ENCODE measurements around the gene KREMEN2.

KREMEN2 gene

DNA sequence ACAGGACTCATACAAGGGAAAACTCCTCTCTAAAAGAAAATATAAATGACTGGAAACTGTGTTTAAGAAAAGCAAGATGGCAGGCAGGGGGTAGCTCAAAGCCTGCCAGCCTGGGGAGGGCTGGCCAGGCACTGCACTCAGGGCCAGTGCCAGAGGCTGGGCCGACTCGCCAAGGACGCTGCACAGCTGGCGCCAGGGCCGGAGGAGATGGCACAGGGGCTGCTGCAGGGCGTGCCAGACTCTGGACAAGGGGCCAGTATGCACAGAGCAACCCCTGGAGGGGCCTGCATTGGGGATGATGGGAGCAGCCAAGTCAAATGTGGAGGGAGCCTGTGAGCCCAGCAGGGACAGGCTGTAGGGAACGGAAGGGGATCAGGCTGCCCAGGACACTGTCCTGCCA lies 12.1 kb downstream of the KREMEN2 start:
- ChIA-PET CTCF (interaction anchor here (0.7 to 1.1 kb wide), 3 partner anchors 9 to 15 kb away, joined by 3 to 4 read pairs (median 3); no protein-coding TSS in a partner anchor), POLR2A (no interaction called here)
- no peak for TF ChIP-seq CTCF (IDR thresholded peaks at IDR 0.05; ENCODE audit: control extremely low read depth, extremely low read depth, low read depth, missing control alignments)
- DNase-seq (ENCODE audit: extremely low spot score), result no peak

DNA sequence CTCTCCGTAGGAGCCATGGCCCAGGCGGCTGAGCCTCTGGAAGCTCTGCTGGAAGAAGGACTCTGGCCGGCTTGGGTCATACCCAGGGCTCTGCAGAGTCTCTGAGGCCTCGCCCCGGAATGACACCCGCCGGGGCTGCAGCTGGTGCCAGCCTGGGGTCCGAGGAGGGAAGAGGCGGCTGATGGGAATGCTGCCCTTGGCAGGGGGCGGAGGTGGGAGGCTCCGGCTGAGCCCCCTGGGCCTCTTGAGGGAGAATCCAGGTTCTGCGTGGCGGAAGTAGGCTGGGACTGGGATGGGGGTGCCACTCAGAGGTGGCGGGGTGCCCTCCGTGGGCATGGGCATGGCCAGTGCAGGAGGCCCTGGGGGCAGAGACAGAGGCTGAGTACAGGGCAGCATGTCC lies 12.6 kb downstream of the KREMEN2 start:
- no peak for DNase-seq (ENCODE audit: extremely low spot score)
- CTCF ChIA-PET, result interaction anchor here (0.7 to 0.9 kb wide), 2 partner anchors 9 to 14 kb away, joined by 3 read pairs; no protein-coding TSS in a partner anchor
- POLR2A ChIA-PET, result no interaction called here
- no peak for TF ChIP-seq CTCF (IDR thresholded peaks at IDR 0.05; ENCODE audit: control extremely low read depth, extremely low read depth, low read depth, missing control alignments)

- TF ChIP-seq CTCF (IDR thresholded peaks at IDR 0.05; ENCODE audit: control extremely low read depth, extremely low read depth, low read depth, missing control alignments), result no peak
- POLR2A ChIA-PET, result no interaction called here
- DNase-seq (ENCODE audit: extremely low spot score), result no peak
- CTCF ChIA-PET, result interaction anchor here (0.7 to 2.9 kb wide), 7 partner anchors 8 to 109 kb away, joined by 3 to 13 read pairs (median 4); partner anchors contain the start of gene PAQR4
These were observed 13.4 kb downstream of the KREMEN2 start for GRCh38 chr16:2977440-2977839.

DNA sequence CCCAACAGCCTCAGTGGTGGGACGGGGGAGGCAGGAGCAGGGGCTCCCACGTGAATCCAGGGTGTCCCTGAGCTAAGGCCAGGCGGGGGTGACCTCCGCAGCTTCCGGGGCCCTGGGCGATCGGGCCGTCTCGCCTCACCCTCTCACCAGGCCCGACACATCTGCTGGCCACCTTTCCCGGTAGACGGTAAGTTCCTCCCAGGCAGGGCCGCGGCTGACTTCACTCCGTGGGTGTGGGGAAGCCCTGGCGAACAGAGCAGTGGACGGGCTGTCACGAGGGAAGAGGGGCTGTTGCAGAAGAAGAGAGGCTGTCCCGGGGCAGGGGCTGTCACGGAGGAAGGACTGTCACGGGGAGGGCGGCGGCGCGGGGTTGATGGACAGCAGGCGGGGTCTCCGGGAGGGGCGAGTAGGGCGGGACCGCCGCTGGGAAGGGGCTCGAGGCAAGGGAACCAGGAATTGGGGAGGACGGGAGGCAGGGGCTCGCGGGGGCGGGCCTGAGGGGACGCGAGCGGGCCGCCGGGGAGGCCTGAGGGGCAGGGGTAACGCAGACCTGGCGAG lies 15.7 kb downstream of the KREMEN2 start:
- DNase-seq (ENCODE audit: extremely low spot score), result no peak
- no peak for TF ChIP-seq CTCF (IDR thresholded peaks at IDR 0.05; ENCODE audit: control extremely low read depth, extremely low read depth, low read depth, missing control alignments)
- ChIA-PET CTCF (interaction anchor here (1.5 to 2.9 kb wide), 3 partner anchors 9 to 18 kb away, joined by 7 to 13 read pairs (median 9); partner anchors contain the start of gene PAQR4), POLR2A (no interaction called here)

DNA sequence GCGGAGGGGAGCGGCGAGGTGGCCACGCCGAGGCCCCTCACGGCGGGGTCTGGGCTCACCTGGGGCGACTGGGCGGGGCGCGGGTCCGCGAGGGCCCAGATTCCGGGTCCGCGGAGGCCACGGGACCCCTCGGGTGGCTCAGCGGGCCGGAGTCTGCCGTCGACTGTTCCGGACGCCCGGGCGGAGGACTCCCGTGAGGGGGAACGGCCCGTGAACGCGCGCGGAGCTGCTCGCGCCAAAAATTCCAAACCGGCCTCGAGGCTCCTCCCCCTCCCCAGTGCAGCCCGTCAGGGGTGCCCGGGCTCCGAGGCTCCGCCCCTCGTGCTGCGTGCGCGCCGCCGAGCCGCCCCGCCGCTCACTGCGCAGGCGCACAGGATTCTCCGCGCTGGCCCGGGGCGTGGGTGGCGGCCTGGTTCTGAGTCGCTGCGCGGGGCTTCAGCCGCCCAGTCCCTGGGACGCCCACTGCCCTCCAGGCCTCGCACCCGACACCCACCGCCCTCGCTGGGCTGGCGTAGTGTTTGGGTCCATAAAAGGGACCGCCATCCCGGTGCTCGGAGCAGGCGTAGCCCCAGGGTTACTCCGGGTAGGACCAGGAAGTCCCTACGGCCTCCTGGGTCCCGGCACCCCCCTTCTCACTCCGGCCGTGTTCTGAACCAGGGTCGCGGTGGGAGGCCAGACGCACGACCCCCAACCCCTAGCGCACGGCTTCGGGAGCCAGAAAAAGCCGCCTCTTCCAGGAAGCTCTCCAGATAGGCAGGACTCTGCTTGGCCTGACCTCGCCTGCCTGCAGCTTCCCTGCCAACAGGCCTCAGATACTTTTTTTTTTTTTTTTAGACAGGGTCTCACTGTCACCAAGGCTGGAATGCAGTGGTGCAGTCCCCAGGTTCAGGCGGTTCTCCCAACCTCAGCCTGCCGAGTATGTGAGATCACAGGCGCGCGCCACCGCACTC lies 16.4 kb downstream of the KREMEN2 start, which contains the start of gene PKMYT1:
PKMYT1 (minus strand) TSS at position 220 of the 950 bp plus-strand sequence. CDS start 789 bp downstream, outside the sequence.
- POLR2A ChIA-PET, result interaction anchor here (0.5 to 1.0 kb wide), 2 partner anchors 10 to 15 kb away, joined by 3 to 6 read pairs; no protein-coding TSS in a partner anchor
- CTCF ChIA-PET, result interaction anchor here (1.1 to 3.3 kb wide), 6 partner anchors 11 to 51 kb away, joined by 3 to 13 read pairs (median 6); partner anchors contain the start of gene PAQR4
- DNase-seq (ENCODE audit: extremely low spot score), result peak; percentile 100
- TF ChIP-seq CTCF (IDR thresholded peaks at IDR 0.05; ENCODE audit: control extremely low read depth, extremely low read depth, low read depth, missing control alignments), result no peak

All from GM10248 (cell line).